ENCODE data around the gene MSMO1.
"Not testable (repeated sequence)": the region's sequence is repeated elsewhere in the genome, so short reads cannot be mapped to it uniquely, and the experiment has no call there.

The MSMO1 gene

GRCh38 chr4:165327211-165328100 lies at the start of gene MSMO1:
TSS of gene MSMO1 (plus strand) at chr4:165327669. CDS start at chr4:165333371, 5,702 bp downstream.
- DNase-seq: peak; percentile 98

- not testable (repeated sequence) for DNase-seq
Observed at GRCh38 chr4:165279531-165279930, 47.9 kb upstream of the MSMO1 start.

- not testable (repeated sequence) for DNase-seq
Observed at GRCh38 chr4:165284697-165285096, 42.8 kb upstream of the MSMO1 start.

GRCh38 chr4:165286619-165287340 lies 40.7 kb upstream of the MSMO1 start:
- not testable (repeated sequence) for DNase-seq

- peak; percentile 19 for DNase-seq
Observed at GRCh38 chr4:165288226-165288625, 39.2 kb upstream of the MSMO1 start.

GRCh38 chr4:165288639-165289422 lies 38.6 kb upstream of the MSMO1 start:
- DNase-seq: peak; percentile 24

- no peak for DNase-seq
Observed at GRCh38 chr4:165289423-165289785, 38.1 kb upstream of the MSMO1 start.

GRCh38 chr4:165293061-165293460 lies 34.4 kb upstream of the MSMO1 start:
- no peak for DNase-seq

GRCh38 chr4:165293927-165294649 lies 33.4 kb upstream of the MSMO1 start:
- peak; percentile 18 for DNase-seq

- peak; percentile 38 for DNase-seq
Observed at GRCh38 chr4:165294907-165295306, 32.6 kb upstream of the MSMO1 start.

GRCh38 chr4:165297626-165298025 lies 29.8 kb upstream of the MSMO1 start:
- no peak for DNase-seq

GRCh38 chr4:165299399-165300060 lies 27.9 kb upstream of the MSMO1 start:
- DNase-seq: peak; percentile 89

- DNase-seq: peak; percentile 25
Observed at GRCh38 chr4:165301833-165302232, 25.6 kb upstream of the MSMO1 start.

- DNase-seq: no peak
Observed at GRCh38 chr4:165302658-165303057, 24.8 kb upstream of the MSMO1 start.

- DNase-seq: no peak
Observed at GRCh38 chr4:165308166-165308565, 19.3 kb upstream of the MSMO1 start.

GRCh38 chr4:165308606-165309005 lies 18.9 kb upstream of the MSMO1 start:
- DNase-seq: no peak

GRCh38 chr4:165309456-165309855 lies 18.0 kb upstream of the MSMO1 start:
- no peak for DNase-seq

GRCh38 chr4:165312506-165312905 lies 15.0 kb upstream of the MSMO1 start:
- DNase-seq: no peak

- DNase-seq: peak; percentile 68
Observed at GRCh38 chr4:165319030-165319429, 8.4 kb upstream of the MSMO1 start.

GRCh38 chr4:165319509-165319908 lies 8.0 kb upstream of the MSMO1 start:
- DNase-seq: no peak

GRCh38 chr4:165324236-165324917 lies 3.1 kb upstream of the MSMO1 start:
- DNase-seq: no peak

All from NCI-H69 (cell line).